ENCODE data around the gene BSCL2. TPM values are rescaled to one million over a fixed set of nuclear protein-coding genes. Genes with fewer than 3 reads are reported as not detected.

Gene BSCL2
- total RNA-seq, 1 experiment from 2014 or later: 97.2 TPM

GRCh38 chr11:62646825-62647608, 60.2 kb downstream of the BSCL2 start:
- Mint-ChIP-seq H3K27ac (0 out of 2 replicates have a peak overlapping the region, but pooled peaks have one; percentile 23), H3K27me3 (ENCODE audit: low read depth) (no peaks in the 10 kb centered on the region), H3K4me3 (peak overlapping the region; percentile 99), H3K9me3 (no peaks in the 10 kb centered on the region), H3K4me1 (peaks cover 10% of the 10 kb centered on the region), H3K36me3 (peaks cover 36% of the 10 kb centered on the region)
- no peak for TF ChIP-seq USF2 (CRISPR knock-in tag; IDR thresholded peaks at IDR 0.05)
- 0 out of 2 replicates have a peak, but pooled peaks have one; percentile 7 for TF ChIP-seq E2F1 (CRISPR knock-in tag; IDR thresholded peaks at IDR 0.05)
- TF ChIP-seq TP53 (CRISPR knock-in tag; IDR thresholded peaks at IDR 0.05): no peak
- no peak for TF ChIP-seq SMAD3 (CRISPR knock-in tag; IDR thresholded peaks at IDR 0.05; ENCODE audit: borderline replicate concordance)
- TF ChIP-seq FOXP4 (CRISPR knock-in tag; IDR thresholded peaks at IDR 0.05): peak; percentile 32; the same call in 1 of the 2 replicates
- ChIA-PET POLR2A (interaction anchor here (0.6 to 6.3 kb wide), 8 partner anchors 18 to 271 kb away, joined by 3 to 42 read pairs (median 6); partner anchors contain the start of genes C11orf98, CSKMT, EEF1G and HNRNPUL2), CTCF (interaction anchor here (0.6 to 2.2 kb wide), 11 partner anchors 8 to 223 kb away, joined by 3 to 7 read pairs (median 3); partner anchors contain the start of genes BSCL2, C11orf98, CSKMT and GNG3)
- ATAC-seq (peak; percentile 11), DNase-seq (ENCODE audit: low spot score) (no peak)

GRCh38 chr11:62645946-62646824, 61.0 kb downstream of the BSCL2 start, which contains the start of gene GANAB:
Gene GANAB, minus strand, starts transcription at chr11:62646613. Its CDS starts 14 bp downstream, at chr11:62646599.
- ATAC-seq (peak; percentile 98), DNase-seq (ENCODE audit: low spot score) (peak; percentile 99)
- ChIA-PET POLR2A (interaction anchor here (0.6 to 6.3 kb wide), 9 partner anchors 19 to 270 kb away, joined by 3 to 42 read pairs (median 5); partner anchors contain the start of genes B3GAT3, C11orf98, CSKMT and EEF1G), CTCF (interaction anchor here (0.6 to 2.2 kb wide), 11 partner anchors 9 to 222 kb away, joined by 3 to 7 read pairs (median 3); partner anchors contain the start of genes BSCL2, C11orf98, CSKMT and GNG3)
- no peaks in the 10 kb centered on the region for H3K27me3 Mint-ChIP-seq (ENCODE audit: low read depth)
- H3K27ac Mint-ChIP-seq: peak within 1 kb of the TSS; percentile 96
- no peaks in the 10 kb centered on the region for H3K9me3 Mint-ChIP-seq
- peaks cover 10% of the 10 kb centered on the region for H3K4me1 Mint-ChIP-seq
- H3K36me3 Mint-ChIP-seq: peaks cover 36% of the 10 kb centered on the region
- H3K4me3 Mint-ChIP-seq: peak within 1 kb of the TSS; percentile 99
- TF ChIP-seq TEAD1 (CRISPR knock-in tag; IDR thresholded peaks at IDR 0.05) (peak; percentile 87), USF1 (CRISPR knock-in tag; IDR thresholded peaks at IDR 0.05) (0 out of 2 replicates have a peak, but pooled peaks have one; percentile 31), CDX4 (CRISPR knock-in tag; IDR thresholded peaks at IDR 0.05; ENCODE audit: borderline replicate concordance) (no peak), STAT6 (CRISPR knock-in tag; conservative IDR thresholded peaks at IDR 0.05; ENCODE audit: low read depth) (no peak), NR2C2 (CRISPR knock-in tag; IDR thresholded peaks at IDR 0.05) (peak; percentile 68; the same call in 1 of the 2 replicates), HMGXB4 (CRISPR knock-in tag; IDR thresholded peaks at IDR 0.05) (no peak), MLX (CRISPR knock-in tag; IDR thresholded peaks at IDR 0.05) (no peak), GABPB1 (CRISPR knock-in tag; IDR thresholded peaks at IDR 0.05) (0 out of 2 replicates have a peak, but pooled peaks have one; percentile 34), ZNF425 (CRISPR knock-in tag; conservative IDR thresholded peaks at IDR 0.05) (no peak), IRF2 (CRISPR knock-in tag; IDR thresholded peaks at IDR 0.05; ENCODE audit: borderline replicate concordance, low read depth) (0 out of 2 replicates have a peak, but pooled peaks have one; percentile 34)
